Transverse colon (tissue), 4 donors: ENCODE measurements around the gene GSK3B.

Experiments used
- EP300 ChIP-seq: sonication (generic); formaldehyde crosslinking; IDR thresholded peaks from one replicate; pipeline ENCODE4 v1.6.1; 2017; ENCODE audit warnings: antibody characterized with exemption, low read depth
- POLR2A ChIP-seq: fragments of 450-650 bp; IDR thresholded peaks from one replicate; pipeline ENCODE4 v1.6.1; 2016; ENCODE audit warnings: antibody characterized with exemption, mild to moderate bottlenecking, moderate library complexity
- POLR2AphosphoS5 ChIP-seq, 3 donors: sonication (generic); formaldehyde crosslinking; IDR thresholded peaks; one replicate each; pipeline ENCODE4 v1.6.1; 2016; ENCODE audit warnings: antibody characterized with exemption in 3 of 3
- TF ChIP-seq, protein P1 (sequence below), 5 experiments: fragments of 200-600 bp in 3 of 5; fragments of 450-650 bp in 2 of 5; sonication (generic) in 3 of 5; IDR thresholded peaks; 1 replicate in 2 of 5; 2 replicates in 3 of 5; pipeline ENCODE4 v1.5.1; 2016 to 2017; ENCODE audit warnings: antibody characterized with exemption in 5 of 5, inconsistent platforms in 3 of 5, mild to moderate bottlenecking in 2 of 5, moderate library complexity in 1 of 5

GRCh38 chr3:119859728-119860127 lies 234.5 kb downstream of the GSK3B start:
- TF ChIP-seq, protein P1, sequence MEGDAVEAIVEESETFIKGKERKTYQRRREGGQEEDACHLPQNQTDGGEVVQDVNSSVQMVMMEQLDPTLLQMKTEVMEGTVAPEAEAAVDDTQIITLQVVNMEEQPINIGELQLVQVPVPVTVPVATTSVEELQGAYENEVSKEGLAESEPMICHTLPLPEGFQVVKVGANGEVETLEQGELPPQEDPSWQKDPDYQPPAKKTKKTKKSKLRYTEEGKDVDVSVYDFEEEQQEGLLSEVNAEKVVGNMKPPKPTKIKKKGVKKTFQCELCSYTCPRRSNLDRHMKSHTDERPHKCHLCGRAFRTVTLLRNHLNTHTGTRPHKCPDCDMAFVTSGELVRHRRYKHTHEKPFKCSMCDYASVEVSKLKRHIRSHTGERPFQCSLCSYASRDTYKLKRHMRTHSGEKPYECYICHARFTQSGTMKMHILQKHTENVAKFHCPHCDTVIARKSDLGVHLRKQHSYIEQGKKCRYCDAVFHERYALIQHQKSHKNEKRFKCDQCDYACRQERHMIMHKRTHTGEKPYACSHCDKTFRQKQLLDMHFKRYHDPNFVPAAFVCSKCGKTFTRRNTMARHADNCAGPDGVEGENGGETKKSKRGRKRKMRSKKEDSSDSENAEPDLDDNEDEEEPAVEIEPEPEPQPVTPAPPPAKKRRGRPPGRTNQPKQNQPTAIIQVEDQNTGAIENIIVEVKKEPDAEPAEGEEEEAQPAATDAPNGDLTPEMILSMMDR (IDR thresholded peaks at IDR 0.05) = no peak
- TF ChIP-seq POLR2A (no peak), POLR2AphosphoS5 (IDR thresholded peaks at IDR 0.05) (no peak), EP300 (no peak)
